Progenitor cell of endocrine pancreas (in vitro differentiated cells): ENCODE measurements around the gene SCRN1. TPM values are rescaled to one million over a fixed set of nuclear protein-coding genes. Genes with fewer than 3 reads are reported as not detected.

Experiments used
- DNase-seq: peaks from one replicate; pipeline ENCODE4 v3.0.0; 2021; ENCODE audit warnings: low spot score; ENCODE audit not compliant: unreplicated experiment
- H3K27ac Mint-ChIP-seq: 2 replicates; pipeline ENCODE4 v1.8.0; 2021; ENCODE audit warnings: mild to moderate bottlenecking, moderate library complexity, mixed read lengths
- H3K27me3 Mint-ChIP-seq: 2 replicates; pipeline ENCODE4 v1.8.0; 2021; ENCODE audit warnings: mixed read lengths
- H3K36me3 Mint-ChIP-seq: 2 replicates; pipeline ENCODE4 v1.8.0; 2022; ENCODE audit warnings: mixed read lengths; ENCODE audit not compliant: insufficient read depth
- H3K4me1 Mint-ChIP-seq: 2 replicates; pipeline ENCODE4 v1.8.0; 2021; ENCODE audit warnings: low read depth, mixed read lengths
- H3K4me3 Mint-ChIP-seq: 2 replicates; pipeline ENCODE4 v1.8.0; 2021; ENCODE audit warnings: low read depth, mild to moderate bottlenecking, moderate library complexity, mixed read lengths
- H3K9me3 Mint-ChIP-seq: 2 replicates; pipeline ENCODE4 v1.8.0; 2021; ENCODE audit warnings: low read depth, mixed read lengths
- total RNA-seq: library from RNA; stranded (reverse); gene quantifications from 2 replicates; pipeline ENCODE4 v1.2.1, GENCODE V29; 2021
- TF ChIP-seq, protein P1 (sequence below): fragments of 200-600 bp; sonication (generic); IDR thresholded peaks from one replicate; pipeline ENCODE4 v1.5.0; 2021; ENCODE audit warnings: antibody characterized with exemption, mild to moderate bottlenecking; ENCODE audit not compliant: unreplicated experiment

Gene SCRN1
- total RNA-seq, 1 donor from 2014 or later = 53.4 TPM

DNA sequence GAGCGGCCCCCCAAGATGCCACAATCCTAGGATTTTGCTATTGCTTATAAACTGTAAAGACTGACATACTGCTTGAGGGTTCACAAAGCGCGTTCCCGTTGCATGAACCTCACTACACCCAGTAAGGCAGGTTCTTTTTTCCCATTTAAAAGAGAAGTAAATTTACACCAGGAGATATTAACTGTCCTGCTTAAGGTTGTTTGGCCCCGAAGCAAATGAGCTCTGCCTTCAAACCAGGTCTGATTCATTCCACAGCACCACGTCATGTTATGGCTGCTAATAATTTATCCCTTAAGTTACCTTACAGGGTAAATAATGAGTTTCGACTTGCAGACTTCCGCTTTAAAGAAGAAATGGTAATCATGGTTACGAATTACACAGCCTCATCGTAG lies 37.5 kb upstream of the SCRN1 start:
- no peaks in the 10 kb centered on the region for H3K9me3 Mint-ChIP-seq

DNA sequence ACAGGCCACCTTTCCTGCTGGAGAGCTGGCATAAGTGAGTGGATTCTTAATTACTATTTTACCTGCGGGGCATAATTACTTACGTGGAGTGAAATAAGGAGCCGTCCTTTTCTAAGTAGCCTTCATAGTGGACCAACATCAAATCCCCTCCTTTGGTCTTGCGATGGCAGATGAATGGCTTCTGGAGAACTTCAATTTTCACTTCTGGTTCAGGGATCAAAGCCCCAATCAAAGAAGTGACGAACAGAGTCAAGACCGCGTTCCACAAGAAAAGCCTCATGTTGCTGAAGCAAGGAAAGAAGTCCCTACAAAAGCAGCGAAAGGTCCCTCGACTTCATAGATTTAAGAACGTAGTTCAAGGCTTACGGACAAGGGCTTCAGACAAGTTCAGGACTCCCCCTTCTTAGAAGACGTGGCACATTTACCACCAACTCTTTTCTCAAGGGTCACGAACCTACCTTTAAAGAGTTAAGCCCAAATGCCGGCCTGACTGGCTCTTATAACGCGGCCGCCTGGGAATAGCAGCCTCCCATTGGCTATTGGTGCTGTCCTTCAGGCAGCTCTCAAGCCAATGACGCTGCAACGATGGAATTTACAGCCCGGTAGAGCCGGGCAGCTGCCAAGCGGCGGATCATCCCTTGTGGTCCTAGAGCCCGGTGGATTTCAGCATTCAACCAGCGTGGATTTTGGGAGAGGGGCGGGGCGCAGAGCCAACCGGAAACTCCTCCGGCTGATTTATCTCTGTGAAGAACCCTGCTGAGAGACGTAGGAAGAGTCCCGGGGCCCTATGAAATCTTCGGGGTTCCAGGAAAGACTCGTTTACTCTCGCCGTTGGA lies 36.8 kb upstream of the SCRN1 start, which contains the start of gene FKBP14:
FKBP14 (minus strand) TSS at position 474 of the 836 bp plus-strand sequence; CDS start at position 280, 194 bp downstream.
- Mint-ChIP-seq H3K4me1 (peaks cover 20% of the 10 kb centered on the region), H3K36me3 (peaks cover 2% of the 10 kb centered on the region), H3K27me3 (no peaks in the 10 kb centered on the region), H3K4me3 (no peak within 1 kb of the TSS), H3K9me3 (no peaks in the 10 kb centered on the region), H3K27ac (peak within 1 kb of the TSS; percentile 96)
- TF ChIP-seq, protein P1, sequence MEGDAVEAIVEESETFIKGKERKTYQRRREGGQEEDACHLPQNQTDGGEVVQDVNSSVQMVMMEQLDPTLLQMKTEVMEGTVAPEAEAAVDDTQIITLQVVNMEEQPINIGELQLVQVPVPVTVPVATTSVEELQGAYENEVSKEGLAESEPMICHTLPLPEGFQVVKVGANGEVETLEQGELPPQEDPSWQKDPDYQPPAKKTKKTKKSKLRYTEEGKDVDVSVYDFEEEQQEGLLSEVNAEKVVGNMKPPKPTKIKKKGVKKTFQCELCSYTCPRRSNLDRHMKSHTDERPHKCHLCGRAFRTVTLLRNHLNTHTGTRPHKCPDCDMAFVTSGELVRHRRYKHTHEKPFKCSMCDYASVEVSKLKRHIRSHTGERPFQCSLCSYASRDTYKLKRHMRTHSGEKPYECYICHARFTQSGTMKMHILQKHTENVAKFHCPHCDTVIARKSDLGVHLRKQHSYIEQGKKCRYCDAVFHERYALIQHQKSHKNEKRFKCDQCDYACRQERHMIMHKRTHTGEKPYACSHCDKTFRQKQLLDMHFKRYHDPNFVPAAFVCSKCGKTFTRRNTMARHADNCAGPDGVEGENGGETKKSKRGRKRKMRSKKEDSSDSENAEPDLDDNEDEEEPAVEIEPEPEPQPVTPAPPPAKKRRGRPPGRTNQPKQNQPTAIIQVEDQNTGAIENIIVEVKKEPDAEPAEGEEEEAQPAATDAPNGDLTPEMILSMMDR = no peak
- DNase-seq = peak; percentile 87

More for the DNA sequence above, 37.5 kb upstream of the SCRN1 start:
- Mint-ChIP-seq H3K4me1 (peaks cover 20% of the 10 kb centered on the region), H3K4me3 (no peak overlapping the region), H3K36me3 (peaks cover 1% of the 10 kb centered on the region), H3K27me3 (no peaks in the 10 kb centered on the region), H3K27ac (peak overlapping the region; percentile 96)
- DNase-seq = no peak
- TF ChIP-seq, protein P1 = no peak

DNA sequence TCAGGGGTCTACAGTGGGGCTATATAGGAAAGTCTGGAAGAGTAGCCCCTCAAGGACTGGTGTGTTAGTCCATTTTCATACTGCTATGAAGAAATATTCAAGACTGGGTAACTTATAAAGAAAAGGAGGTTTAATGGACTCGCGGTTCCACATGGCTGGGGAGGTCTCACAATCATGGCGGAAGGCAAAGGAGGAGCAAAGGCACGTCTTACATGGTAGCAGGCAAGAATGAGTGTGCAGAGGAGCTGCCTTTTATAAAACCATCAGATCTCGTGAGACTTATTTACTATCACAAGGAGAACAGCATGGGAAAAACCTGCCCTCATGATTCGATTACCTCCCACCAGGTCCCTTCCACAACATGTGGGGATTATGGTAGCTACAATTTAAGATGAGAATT lies 33.9 kb upstream of the SCRN1 start:
- TF ChIP-seq, protein P1 = no peak
- H3K27me3 Mint-ChIP-seq = no peaks in the 10 kb centered on the region
- H3K36me3 Mint-ChIP-seq = peaks cover 3% of the 10 kb centered on the region
- no peak for DNase-seq
- no peaks in the 10 kb centered on the region for H3K9me3 Mint-ChIP-seq
- no peak overlapping the region for H3K4me3 Mint-ChIP-seq
- no peak overlapping the region for H3K27ac Mint-ChIP-seq
- H3K4me1 Mint-ChIP-seq = peaks cover 20% of the 10 kb centered on the region

DNA sequence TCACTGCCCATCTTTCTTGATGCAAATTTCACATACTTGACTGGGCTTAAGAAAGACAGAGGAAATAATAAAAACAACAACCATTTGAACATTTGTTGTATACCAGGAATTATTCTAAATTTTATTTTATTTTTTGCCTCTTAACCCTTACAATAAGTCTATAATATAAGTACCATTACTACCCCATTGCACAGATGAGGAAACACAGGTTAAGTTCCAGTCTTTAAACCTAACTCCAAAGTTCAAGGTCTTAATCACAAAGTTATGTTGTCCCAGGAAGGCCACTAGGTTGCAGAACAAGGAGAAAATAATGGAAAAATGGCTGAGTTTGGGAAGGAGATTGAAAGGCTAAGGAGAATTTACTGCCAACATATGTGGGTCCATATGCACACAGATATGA lies 33.4 kb upstream of the SCRN1 start:
- DNase-seq = no peak
- Mint-ChIP-seq H3K9me3 (no peaks in the 10 kb centered on the region), H3K4me1 (peaks cover 20% of the 10 kb centered on the region), H3K27ac (no peak overlapping the region), H3K36me3 (peaks cover 4% of the 10 kb centered on the region), H3K27me3 (no peaks in the 10 kb centered on the region), H3K4me3 (no peak overlapping the region)
- TF ChIP-seq, protein P1 = no peak

DNA sequence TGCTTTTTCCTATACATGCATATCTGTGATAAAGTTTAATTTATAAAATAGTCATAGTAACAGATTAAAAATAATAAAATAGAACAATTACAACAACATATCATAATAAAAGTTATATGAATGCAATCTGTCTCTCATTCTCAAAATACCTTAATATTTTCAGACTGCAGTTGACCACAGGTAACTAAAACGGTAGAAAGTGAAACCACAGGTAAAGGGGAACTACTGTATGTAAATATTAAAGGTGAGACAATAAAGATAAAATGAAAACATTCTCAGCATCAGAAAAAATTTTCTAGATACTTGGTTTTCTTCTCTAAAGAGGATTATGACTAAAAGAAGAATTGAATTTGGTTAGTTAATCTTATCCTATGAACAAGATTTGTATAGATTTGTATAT lies 30.9 kb upstream of the SCRN1 start:
- Mint-ChIP-seq H3K36me3 (peaks cover 7% of the 10 kb centered on the region), H3K9me3 (no peaks in the 10 kb centered on the region), H3K4me1 (peaks cover 8% of the 10 kb centered on the region), H3K27ac (no peak overlapping the region), H3K4me3 (no peak overlapping the region), H3K27me3 (no peaks in the 10 kb centered on the region)
- no peak for DNase-seq
- TF ChIP-seq, protein P1 = no peak
